Measurements from ENCODE around the gene KCNA2.

KCNA2 gene

DNA sequence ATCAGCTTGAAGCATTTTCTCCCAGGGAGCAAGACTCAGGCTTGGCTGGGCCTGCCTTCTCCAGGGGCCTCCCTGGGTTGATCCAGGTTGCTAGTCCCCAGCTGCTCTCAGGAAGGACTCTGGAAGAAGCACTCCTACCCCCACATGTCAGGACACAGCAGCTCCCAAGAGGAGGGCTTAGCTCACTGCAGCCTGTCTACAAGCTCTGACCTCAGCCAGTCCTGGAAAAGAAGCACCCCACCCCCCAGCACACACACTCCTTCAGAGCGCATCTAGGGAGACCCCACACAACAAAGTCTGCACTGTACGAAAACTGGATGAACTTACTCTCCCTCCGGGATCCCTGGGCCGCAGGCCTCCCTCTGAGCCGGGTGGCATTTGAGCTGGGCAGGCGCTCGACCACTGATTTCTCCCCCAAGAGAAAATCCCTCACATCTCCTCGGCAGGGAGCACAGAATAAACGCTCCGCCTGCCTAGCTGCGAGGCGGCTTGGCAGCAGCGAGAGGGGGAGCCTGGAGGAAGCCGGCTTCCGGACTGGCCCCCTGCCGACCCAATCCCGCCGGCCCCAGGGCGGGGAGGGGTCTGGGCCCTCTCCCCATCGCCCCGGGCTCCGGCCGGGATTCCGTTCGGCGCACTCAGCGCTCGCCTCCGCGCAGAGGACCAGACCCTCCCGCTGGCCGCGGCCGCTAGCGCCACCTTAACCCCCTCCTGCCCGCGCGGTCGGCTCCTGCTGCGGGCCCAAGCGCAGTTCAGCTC is at the start of gene KCNA2:
KCNA2 (minus strand) TSS at position 458 of the 756 bp plus-strand sequence. CDS start 1,576 bp downstream, outside the sequence.
- TF ChIP-seq EZH2phosphoT487 (IDR thresholded peaks at IDR 0.05; ENCODE audit: borderline replicate concordance, low read length) = no peak; the same call in 1 of the 2 replicates
- TF ChIP-seq, protein P1, sequence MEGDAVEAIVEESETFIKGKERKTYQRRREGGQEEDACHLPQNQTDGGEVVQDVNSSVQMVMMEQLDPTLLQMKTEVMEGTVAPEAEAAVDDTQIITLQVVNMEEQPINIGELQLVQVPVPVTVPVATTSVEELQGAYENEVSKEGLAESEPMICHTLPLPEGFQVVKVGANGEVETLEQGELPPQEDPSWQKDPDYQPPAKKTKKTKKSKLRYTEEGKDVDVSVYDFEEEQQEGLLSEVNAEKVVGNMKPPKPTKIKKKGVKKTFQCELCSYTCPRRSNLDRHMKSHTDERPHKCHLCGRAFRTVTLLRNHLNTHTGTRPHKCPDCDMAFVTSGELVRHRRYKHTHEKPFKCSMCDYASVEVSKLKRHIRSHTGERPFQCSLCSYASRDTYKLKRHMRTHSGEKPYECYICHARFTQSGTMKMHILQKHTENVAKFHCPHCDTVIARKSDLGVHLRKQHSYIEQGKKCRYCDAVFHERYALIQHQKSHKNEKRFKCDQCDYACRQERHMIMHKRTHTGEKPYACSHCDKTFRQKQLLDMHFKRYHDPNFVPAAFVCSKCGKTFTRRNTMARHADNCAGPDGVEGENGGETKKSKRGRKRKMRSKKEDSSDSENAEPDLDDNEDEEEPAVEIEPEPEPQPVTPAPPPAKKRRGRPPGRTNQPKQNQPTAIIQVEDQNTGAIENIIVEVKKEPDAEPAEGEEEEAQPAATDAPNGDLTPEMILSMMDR (IDR thresholded peaks at IDR 0.05; ENCODE audit: low read depth, low read length, poor library complexity, severe bottlenecking) = no peak
- Histone ChIP-seq H3K36me3 (ENCODE audit: control insufficient read depth, low read length) (no peaks in the 10 kb centered on the region), H3K27ac (ENCODE audit: low read depth, low read length) (no peak within 1 kb of the TSS), H3K27me3 (ENCODE audit: control insufficient read depth, low read length) (peaks cover 60% of the 10 kb centered on the region), H3K4me1 (ENCODE audit: control insufficient read depth, low read length) (peaks cover 24% of the 10 kb centered on the region), H3K9me3 (ENCODE audit: control insufficient read depth, insufficient read depth, low read length) (no peaks in the 10 kb centered on the region), H3K9me2 (replicated peaks; ENCODE audit: control insufficient read depth, low read length) (no peaks in the 10 kb centered on the region), H4K20me1 (ENCODE audit: control insufficient read depth, insufficient read depth, low read depth, low read length) (no peaks in the 10 kb centered on the region), H3K4me3 (ENCODE audit: low read length) (peak within 1 kb of the TSS; percentile 42), H3K4me2 (ENCODE audit: low read length) (peak within 1 kb of the TSS; percentile 62), H3F3A (ENCODE audit: control insufficient read depth, insufficient read depth) (no peaks in the 10 kb centered on the region), H3K79me2 (ENCODE audit: control insufficient read depth, low read length) (no peaks in the 10 kb centered on the region)

DNA sequence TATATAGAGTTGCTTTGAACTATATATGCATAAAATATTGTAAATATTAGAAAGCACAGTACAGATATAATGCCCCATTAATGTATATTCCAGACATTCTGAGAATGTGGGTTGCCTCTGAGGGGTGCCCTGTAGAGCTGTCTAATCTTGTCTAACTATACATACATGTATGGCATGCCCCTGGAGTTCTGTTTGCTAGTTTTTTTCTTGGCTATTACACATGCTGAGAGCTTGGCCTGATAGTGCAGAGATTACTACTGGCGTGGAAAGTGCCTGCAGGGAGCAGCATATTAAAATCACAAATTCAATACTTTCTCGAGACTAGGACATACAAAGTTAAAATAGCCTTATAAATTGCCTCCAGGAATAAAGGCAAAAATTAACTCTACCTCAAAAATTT is 44.5 kb upstream of the KCNA2 start:
- Histone ChIP-seq H3K36me3 (ENCODE audit: control insufficient read depth, low read length) (no peaks in the 10 kb centered on the region), H3K9me3 (ENCODE audit: control insufficient read depth, insufficient read depth, low read length) (no peaks in the 10 kb centered on the region), H3F3A (ENCODE audit: control insufficient read depth, insufficient read depth) (no peaks in the 10 kb centered on the region), H3K4me1 (ENCODE audit: control insufficient read depth, low read length) (peaks cover 12% of the 10 kb centered on the region), H3K27me3 (ENCODE audit: control insufficient read depth, low read length) (no peaks in the 10 kb centered on the region), H3K79me2 (ENCODE audit: control insufficient read depth, low read length) (no peaks in the 10 kb centered on the region), H3K4me2 (ENCODE audit: low read length) (no peak overlapping the region), H3K27ac (ENCODE audit: low read depth, low read length) (no peak overlapping the region), H3K9me2 (replicated peaks; ENCODE audit: control insufficient read depth, low read length) (no peaks in the 10 kb centered on the region), H3K4me3 (ENCODE audit: low read length) (no peak overlapping the region), H4K20me1 (ENCODE audit: control insufficient read depth, insufficient read depth, low read depth, low read length) (no peaks in the 10 kb centered on the region)
- TF ChIP-seq, protein P1 (IDR thresholded peaks at IDR 0.05; ENCODE audit: low read depth, low read length, poor library complexity, severe bottlenecking) = no peak
- TF ChIP-seq EZH2phosphoT487 (IDR thresholded peaks at IDR 0.05; ENCODE audit: borderline replicate concordance, low read length) = no peak

DNA sequence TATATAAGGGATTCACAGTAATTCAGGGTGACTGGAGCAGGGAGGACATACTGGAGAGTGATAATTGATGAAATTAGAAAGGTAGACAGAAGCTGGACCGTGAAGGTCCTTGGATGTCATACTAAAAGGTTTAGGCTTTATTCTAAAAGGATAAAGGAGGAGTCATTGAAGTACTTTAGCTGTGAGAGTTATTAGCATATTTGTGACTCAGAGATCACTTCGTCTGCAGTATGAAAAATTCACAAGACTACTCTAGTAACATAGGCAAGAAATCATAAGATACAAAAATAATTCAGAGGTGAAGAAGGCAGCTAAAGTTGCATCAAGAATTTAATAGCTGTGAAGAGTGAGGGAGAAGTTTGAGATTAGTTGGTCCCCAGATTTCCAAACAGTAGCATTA is 42.3 kb upstream of the KCNA2 start:
- H3K27ac ChIP-seq (ENCODE audit: low read depth, low read length) = no peak overlapping the region
- no peaks in the 10 kb centered on the region for H3K36me3 ChIP-seq (ENCODE audit: control insufficient read depth, low read length)
- no peak overlapping the region for H3K4me2 ChIP-seq (ENCODE audit: low read length)
- H3K9me2 ChIP-seq (replicated peaks; ENCODE audit: control insufficient read depth, low read length) = no peaks in the 10 kb centered on the region
- no peaks in the 10 kb centered on the region for H4K20me1 ChIP-seq (ENCODE audit: control insufficient read depth, insufficient read depth, low read depth, low read length)
- H3K9me3 ChIP-seq (ENCODE audit: control insufficient read depth, insufficient read depth, low read length) = no peaks in the 10 kb centered on the region
- H3K27me3 ChIP-seq (ENCODE audit: control insufficient read depth, low read length) = no peaks in the 10 kb centered on the region
- no peaks in the 10 kb centered on the region for H3K79me2 ChIP-seq (ENCODE audit: control insufficient read depth, low read length)
- peaks cover 22% of the 10 kb centered on the region for H3K4me1 ChIP-seq (ENCODE audit: control insufficient read depth, low read length)
- H3F3A ChIP-seq (ENCODE audit: control insufficient read depth, insufficient read depth) = no peaks in the 10 kb centered on the region
- no peak for TF ChIP-seq EZH2phosphoT487 (IDR thresholded peaks at IDR 0.05; ENCODE audit: borderline replicate concordance, low read length)
- TF ChIP-seq, protein P1 (IDR thresholded peaks at IDR 0.05; ENCODE audit: low read depth, low read length, poor library complexity, severe bottlenecking) = no peak
- no peak overlapping the region for H3K4me3 ChIP-seq (ENCODE audit: low read length)

Measured in DOHH2 (cell line).